HFFc6 (cell line): ENCODE measurements around the gene CNNM1. TPM values are rescaled to one million over a fixed set of nuclear protein-coding genes. Genes with fewer than 3 reads are reported as not detected.

Experiments
- DNase-seq: peaks from one replicate; pipeline ENCODE4 v3.0.0-alpha.2; 2018
- H3K27ac Mint-ChIP-seq: 2 replicates; pipeline ENCODE4 v1.8.0; 2020; ENCODE audit warnings: mild to moderate bottlenecking, mixed read lengths
- H3K27me3 Mint-ChIP-seq: 2 replicates; pipeline ENCODE4 v1.8.0; 2021; ENCODE audit warnings: mild to moderate bottlenecking, moderate library complexity, mixed read lengths; ENCODE audit not compliant: insufficient read depth
- H3K36me3 Mint-ChIP-seq: 2 replicates; pipeline ENCODE4 v1.8.0; 2021; ENCODE audit warnings: low read depth, mixed read lengths
- H3K4me1 Mint-ChIP-seq: 2 replicates; pipeline ENCODE4 v1.8.0; 2020; ENCODE audit warnings: low read depth, mixed read lengths
- H3K4me3 Mint-ChIP-seq: 2 replicates; pipeline ENCODE4 v1.8.0; 2020; ENCODE audit warnings: mild to moderate bottlenecking, moderate library complexity, mixed read lengths
- H3K9me3 Mint-ChIP-seq: 2 replicates; pipeline ENCODE4 v1.8.0; 2020; ENCODE audit warnings: mild to moderate bottlenecking, mixed read lengths
- total RNA-seq, 6 experiments: library from RNA; stranded (reverse); fragmentation: NEBNext Ultra II Directional; extraction: Animal tissue kit (Norgen Biotek cat#: 25700); gene quantifications; 2 replicates in 1 of 6; 3 replicates in 5 of 6; pipeline ENCODE4 v1.2.3, GENCODE V29; 2021
- TF ChIP-seq, protein P1 (sequence below): fragments of 200-600 bp; sonication (generic); IDR thresholded peaks from 2 replicates; pipeline ENCODE4 v1.5.0; 2021; ENCODE audit warnings: antibody characterized with exemption, mild to moderate bottlenecking

CNNM1 gene
- total RNA-seq, 6 experiments from 2014 or later = 3.0 to 4.6 (median 3.3) TPM

DNA sequence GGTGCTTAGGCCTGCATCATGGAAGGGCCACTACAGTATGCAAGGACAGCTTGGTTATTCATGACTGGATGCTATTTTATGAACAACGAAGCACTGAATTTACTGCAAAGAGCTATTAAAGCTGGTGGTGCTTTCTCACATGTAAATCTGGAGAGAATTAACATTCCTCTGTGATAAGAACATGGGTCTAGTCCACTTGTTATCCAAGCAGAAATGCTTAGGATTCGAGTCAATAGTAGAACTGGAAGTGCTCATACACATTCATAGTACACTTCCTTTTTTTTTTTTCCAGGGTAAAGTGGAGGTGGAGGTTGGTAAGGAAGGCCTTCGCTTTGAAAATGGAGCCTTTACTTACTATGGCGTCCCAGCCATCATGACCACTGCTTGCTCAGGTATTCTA lies 35.0 kb downstream of the CNNM1 start:
- Mint-ChIP-seq H3K27ac (peak overlapping the region; percentile 17; the same call in 1 of the 2 replicates), H3K4me1 (peaks cover 60% of the 10 kb centered on the region), H3K4me3 (no peak overlapping the region), H3K27me3 (no peaks in the 10 kb centered on the region; the same call in 1 of the 2 replicates), H3K36me3 (peaks cover 9% of the 10 kb centered on the region), H3K9me3 (no peaks in the 10 kb centered on the region)
- DNase-seq = peak; percentile 67
- TF ChIP-seq, protein P1, sequence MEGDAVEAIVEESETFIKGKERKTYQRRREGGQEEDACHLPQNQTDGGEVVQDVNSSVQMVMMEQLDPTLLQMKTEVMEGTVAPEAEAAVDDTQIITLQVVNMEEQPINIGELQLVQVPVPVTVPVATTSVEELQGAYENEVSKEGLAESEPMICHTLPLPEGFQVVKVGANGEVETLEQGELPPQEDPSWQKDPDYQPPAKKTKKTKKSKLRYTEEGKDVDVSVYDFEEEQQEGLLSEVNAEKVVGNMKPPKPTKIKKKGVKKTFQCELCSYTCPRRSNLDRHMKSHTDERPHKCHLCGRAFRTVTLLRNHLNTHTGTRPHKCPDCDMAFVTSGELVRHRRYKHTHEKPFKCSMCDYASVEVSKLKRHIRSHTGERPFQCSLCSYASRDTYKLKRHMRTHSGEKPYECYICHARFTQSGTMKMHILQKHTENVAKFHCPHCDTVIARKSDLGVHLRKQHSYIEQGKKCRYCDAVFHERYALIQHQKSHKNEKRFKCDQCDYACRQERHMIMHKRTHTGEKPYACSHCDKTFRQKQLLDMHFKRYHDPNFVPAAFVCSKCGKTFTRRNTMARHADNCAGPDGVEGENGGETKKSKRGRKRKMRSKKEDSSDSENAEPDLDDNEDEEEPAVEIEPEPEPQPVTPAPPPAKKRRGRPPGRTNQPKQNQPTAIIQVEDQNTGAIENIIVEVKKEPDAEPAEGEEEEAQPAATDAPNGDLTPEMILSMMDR = no peak

DNA sequence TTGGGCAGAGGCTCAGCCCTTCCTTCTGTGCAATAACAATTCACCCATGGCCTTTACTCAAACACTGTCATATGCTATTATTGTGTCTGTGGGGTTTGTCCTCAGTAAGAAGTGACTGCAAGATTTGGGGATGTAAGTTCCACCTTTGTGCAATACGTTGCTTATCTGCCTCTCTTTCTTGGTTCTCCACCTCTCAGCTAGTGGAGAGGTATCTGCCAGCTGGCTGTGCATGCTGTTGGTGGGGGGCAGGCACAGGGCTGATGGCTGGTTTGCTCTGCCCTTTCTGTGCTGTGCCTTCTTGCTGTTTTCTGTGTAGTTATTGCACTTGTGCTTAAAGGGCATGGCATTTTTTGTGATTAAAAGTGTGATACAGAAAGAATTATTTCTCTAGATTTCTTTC lies 36.2 kb downstream of the CNNM1 start:
- Mint-ChIP-seq H3K27me3 (no peaks in the 10 kb centered on the region; the same call in 1 of the 2 replicates), H3K36me3 (peaks cover 9% of the 10 kb centered on the region), H3K4me3 (no peak overlapping the region), H3K9me3 (no peaks in the 10 kb centered on the region), H3K4me1 (peaks cover 72% of the 10 kb centered on the region), H3K27ac (0 out of 2 replicates have a peak overlapping the region, but pooled peaks have one; percentile 4)
- no peak for DNase-seq
- TF ChIP-seq, protein P1 = no peak

DNA sequence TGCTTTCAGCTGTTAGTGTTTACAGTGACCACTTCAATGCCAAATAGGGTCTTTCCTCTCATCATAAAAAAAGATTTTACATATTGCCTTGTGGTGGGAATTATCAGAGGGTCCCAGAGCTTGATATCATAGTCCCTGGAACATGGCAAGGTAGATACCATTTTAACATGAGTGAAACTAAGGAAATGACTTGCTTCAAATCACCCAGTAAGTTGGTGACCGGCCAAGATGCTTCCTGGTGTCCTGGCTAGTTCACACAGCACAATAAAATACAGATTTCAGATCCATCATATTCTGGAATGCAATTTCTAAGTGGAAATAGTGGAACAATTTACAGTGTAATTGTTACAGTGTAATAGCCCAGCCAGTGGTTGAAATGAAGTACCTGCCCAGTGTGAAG lies 36.6 kb downstream of the CNNM1 start:
- peaks cover 9% of the 10 kb centered on the region for H3K36me3 Mint-ChIP-seq
- no peak overlapping the region for H3K4me3 Mint-ChIP-seq
- H3K4me1 Mint-ChIP-seq = peaks cover 76% of the 10 kb centered on the region
- H3K27me3 Mint-ChIP-seq = no peaks in the 10 kb centered on the region
- TF ChIP-seq, protein P1 = no peak
- no peak for DNase-seq
- H3K27ac Mint-ChIP-seq = 0 out of 2 replicates have a peak overlapping the region, but pooled peaks have one; percentile 4
- H3K9me3 Mint-ChIP-seq = no peaks in the 10 kb centered on the region

DNA sequence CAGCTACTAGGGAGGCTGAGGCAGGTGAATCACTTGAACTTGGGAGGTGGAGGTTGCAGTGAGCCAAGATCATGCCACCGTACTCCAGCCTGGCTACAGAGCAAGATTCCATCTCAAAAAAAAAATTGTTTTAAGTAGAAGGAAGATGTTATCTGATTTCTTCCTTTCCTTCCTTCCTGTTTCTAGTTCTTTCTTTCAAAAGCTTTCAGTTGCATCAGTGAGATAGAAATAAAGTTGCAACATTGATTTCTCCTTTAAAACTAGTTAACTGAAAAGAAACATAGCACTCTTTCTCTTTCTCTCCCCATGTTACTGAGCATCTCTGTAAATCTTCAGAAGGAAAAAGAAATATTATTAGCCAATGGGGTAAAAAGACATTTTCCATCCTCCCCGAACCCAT lies 37.5 kb downstream of the CNNM1 start:
- Mint-ChIP-seq H3K27me3 (no peaks in the 10 kb centered on the region), H3K4me3 (no peak overlapping the region), H3K27ac (no peak overlapping the region), H3K4me1 (peaks cover 85% of the 10 kb centered on the region), H3K36me3 (peaks cover 9% of the 10 kb centered on the region), H3K9me3 (no peaks in the 10 kb centered on the region)
- TF ChIP-seq, protein P1 = no peak
- DNase-seq = no peak

DNA sequence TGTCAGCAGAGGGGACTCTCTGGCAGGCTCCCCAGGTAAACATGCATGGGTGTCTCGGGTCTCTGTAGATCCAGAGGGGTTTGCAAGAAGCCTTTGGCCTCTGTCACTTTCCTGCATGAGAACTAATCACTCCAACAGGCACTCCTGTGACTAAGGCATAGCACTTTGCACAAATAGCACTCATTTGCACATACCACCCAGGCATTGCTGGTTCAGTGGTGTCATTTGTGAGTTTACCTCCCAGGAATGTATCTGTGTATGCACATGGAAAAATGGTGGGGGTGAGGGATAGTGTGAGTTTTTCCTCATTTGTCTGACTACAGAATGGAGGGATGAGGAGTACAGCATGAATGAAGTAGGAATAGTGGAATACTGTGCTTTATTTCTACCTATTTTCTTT lies 39.5 kb downstream of the CNNM1 start:
- Mint-ChIP-seq H3K4me3 (peak overlapping the region; percentile 71), H3K4me1 (peaks cover 98% of the 10 kb centered on the region), H3K36me3 (no peaks in the 10 kb centered on the region), H3K9me3 (no peaks in the 10 kb centered on the region), H3K27ac (peak overlapping the region; percentile 86), H3K27me3 (no peaks in the 10 kb centered on the region)
- DNase-seq = peak; percentile 68
- TF ChIP-seq, protein P1 = no peak

DNA sequence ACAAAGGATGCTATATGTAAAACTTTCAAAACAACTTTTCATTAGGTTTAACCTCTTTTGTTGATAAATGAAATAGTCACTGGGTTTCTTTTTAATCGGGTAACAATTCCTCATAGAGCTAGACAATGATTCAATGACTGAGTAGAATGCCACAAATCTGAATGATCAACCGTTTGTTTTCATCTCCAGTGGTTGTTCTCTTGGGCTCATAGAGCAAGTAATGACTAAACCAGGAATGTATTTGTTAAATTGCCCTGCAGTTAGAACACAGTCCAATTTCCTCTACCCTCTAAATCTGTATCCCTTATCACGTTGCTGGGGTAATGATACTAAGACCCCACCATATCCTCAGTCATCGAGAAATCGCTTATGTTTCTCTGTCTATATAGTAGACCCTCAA lies 40.0 kb downstream of the CNNM1 start:
- Mint-ChIP-seq H3K27ac (peak overlapping the region; percentile 86), H3K4me1 (peaks cover 98% of the 10 kb centered on the region), H3K4me3 (peak overlapping the region; percentile 71), H3K9me3 (no peaks in the 10 kb centered on the region), H3K36me3 (no peaks in the 10 kb centered on the region), H3K27me3 (no peaks in the 10 kb centered on the region)
- TF ChIP-seq, protein P1 = no peak
- peak; percentile 81 for DNase-seq
